Subcutaneous adipose tissue (tissue), 4 donors: ENCODE measurements around the gene DHX34. TPM values are rescaled to one million over a fixed set of nuclear protein-coding genes. Genes with fewer than 3 reads are reported as not detected.

Source experiments
- CTCF ChIP-seq: fragments of 450-650 bp; IDR thresholded peaks from one replicate; pipeline ENCODE4 v1.5.1; 2016; ENCODE audit warnings: low read depth, mild to moderate bottlenecking, control low read depth, antibody characterized with exemption, moderate library complexity
- total RNA-seq, 4 donors: library from RNA; depleted of rRNA; stranded (reverse); fragments of >200 nt; gene quantifications; one replicate each; pipeline ENCODE4 v1.1.0, GENCODE V29; 2016

DHX34 gene
- total RNA-seq, 4 donors from 2014 or later: 7.3 to 8.2 (median 8.1) TPM

- TF ChIP-seq CTCF: no peak
Measured at GRCh38 chr19:47429140-47429793, 80.2 kb downstream of the DHX34 start.

GRCh38 chr19:47430041-47430802 is 81.1 kb downstream of the DHX34 start:
- TF ChIP-seq CTCF: no peak

GRCh38 chr19:47432091-47432490 is 83.0 kb downstream of the DHX34 start:
- TF ChIP-seq CTCF: no peak

Other genes with a start within 250 kb of the DHX34 start
- 10 to 100 TPM; 11.9 to 26.9 (median 17.5) TPM for gene ZC3H4, start 235.5 kb upstream of the DHX34 start, total RNA-seq
- gene SAE1, start 218.5 kb upstream of the DHX34 start, total RNA-seq: 10 to 100 TPM; 43.9 to 56.7 (median 51.4) TPM
- gene BBC3, start 118.1 kb upstream of the DHX34 start, total RNA-seq: 1 to 10 TPM in 3 of 4 donors, not detected in 1; 2.8 to 6.1 (median 4.0) TPM
- 10 to 100 TPM in 2 of 4 donors, 1 to 10 TPM in 2; 6.4 to 23.2 (median 11.4) TPM for gene CCDC9, start 92.8 kb upstream of the DHX34 start, total RNA-seq
- 1 to 10 TPM; 1.6 to 8.4 (median 5.8) TPM for gene INAFM1, start 74.4 kb upstream of the DHX34 start, total RNA-seq
- gene C5AR1, start 39.5 kb upstream of the DHX34 start, total RNA-seq: 10 to 100 TPM in 3 of 4 donors, 1 to 10 TPM in 1; 8.5 to 90.8 (median 22.0) TPM
- 10 to 100 TPM in 2 of 4 donors, 1 to 10 TPM in 2; 1.3 to 27.9 (median 8.4) TPM for gene C5AR2, start 17.1 kb upstream of the DHX34 start, total RNA-seq
- gene MEIS3, start 70.2 kb downstream of the DHX34 start, total RNA-seq: 10 to 100 TPM in 1 of 4 donors, 1 to 10 TPM in 3; 3.8 to 10.5 (median 6.0) TPM
- gene SLC8A2, start 122.6 kb downstream of the DHX34 start, total RNA-seq: 1 to 10 TPM in 1 of 4 donors, under 1 TPM in 2, not detected in 1; 0.17 to 4.3 (median 0.22) TPM
- gene KPTN, start 134.9 kb downstream of the DHX34 start, total RNA-seq: 1 to 10 TPM; 3.9 to 7.2 (median 4.1) TPM
- 100 to 1,000 TPM in 1 of 4 donors, 10 to 100 TPM in 3; 73.5 to 179 (median 90.9) TPM for gene NAPA, start 165.7 kb downstream of the DHX34 start, total RNA-seq
- 1 to 10 TPM in 1 of 4 donors, under 1 TPM in 1, not detected in 2; 0.44 to 2.3 TPM for gene ZNF541, start 223.8 kb downstream of the DHX34 start, total RNA-seq